ENCODE measurements around the gene ZCCHC14. TPM values are rescaled to one million over a fixed set of nuclear protein-coding genes. Genes with fewer than 3 reads are reported as not detected.

The ZCCHC14 gene
- polyA plus RNA-seq, 2 of the 4 experiments (the other 2 are of a cell fraction): 3.8 to 7.3 TPM

DNA sequence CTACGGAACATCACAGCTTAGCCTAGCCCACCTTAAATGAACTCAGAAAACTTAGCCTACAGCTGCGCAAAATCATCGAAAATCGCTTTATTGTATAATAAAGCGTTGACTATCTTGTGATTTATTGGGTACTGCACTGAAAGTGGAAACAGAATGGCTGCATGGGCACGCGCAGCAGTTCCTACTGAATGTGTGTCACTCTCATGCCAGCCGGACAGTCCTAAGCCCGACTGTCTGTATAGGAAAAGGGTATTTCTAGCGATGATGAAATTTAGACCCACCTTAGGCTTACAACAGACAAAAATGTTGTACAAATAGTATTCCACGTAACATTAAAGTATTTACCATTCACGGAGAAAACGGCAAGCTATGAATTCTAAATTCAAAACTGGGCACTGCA is 118.5 kb downstream of the ZCCHC14 start (continued):
- TF ChIP-seq MAZ (IDR thresholded peaks at IDR 0.05; ENCODE audit: borderline replicate concordance, low read depth, low read length) (no peak), TFCP2L1 (CRISPR knock-in tag; IDR thresholded peaks at IDR 0.05) (no peak), RARB (CRISPR knock-in tag; IDR thresholded peaks at IDR 0.05) (no peak), CHD4 (IDR thresholded peaks at IDR 0.05; ENCODE audit: borderline replicate concordance) (no peak), NFE2L2 (conservative IDR thresholded peaks at IDR 0.05; ENCODE audit: low read length) (no peak), MYC (IDR thresholded peaks at IDR 0.05; ENCODE audit: borderline replicate concordance, low read length) (no peak), JUNB (IDR thresholded peaks at IDR 0.05) (no peak), FOSL2 (IDR thresholded peaks at IDR 0.05) (no peak), FOSL2 (CRISPR knock-in tag; IDR thresholded peaks at IDR 0.05) (no peak), HOXB5 (CRISPR knock-in tag; IDR thresholded peaks at IDR 0.05) (no peak)

DNA sequence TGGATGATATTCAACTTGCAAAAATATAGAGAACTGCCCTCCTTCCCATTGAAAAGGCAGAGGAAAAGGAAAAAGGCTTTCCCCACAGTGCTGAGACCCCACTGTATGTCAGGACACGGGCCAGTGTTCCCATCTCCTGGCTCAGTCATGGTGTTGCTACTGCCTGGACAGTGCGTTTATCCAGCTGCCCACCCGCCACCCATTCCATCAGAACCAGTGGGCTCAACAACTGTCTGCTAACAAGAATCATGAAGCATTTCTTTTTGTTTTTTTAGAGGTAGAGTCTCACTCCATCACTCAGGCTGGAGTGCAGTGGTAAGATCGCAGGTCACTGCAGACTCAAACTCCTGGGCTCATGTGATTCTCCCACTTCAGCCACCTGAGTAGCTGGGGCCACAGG is 120.5 kb downstream of the ZCCHC14 start:
- Histone ChIP-seq H3K4me2 (no peak overlapping the region), H3K4me3 (no peak overlapping the region), H3K9me3 (no peaks in the 10 kb centered on the region), H3K4me1 (peaks cover 10% of the 10 kb centered on the region; the same call in 1 of the 3 replicates), H3K27ac (no peak overlapping the region)
- DNase-seq (ENCODE audit: low read depth in 1 of 2, low spot score in 1 of 2) (no peak), ATAC-seq (no peak), FAIRE-seq (no peak)
- TF ChIP-seq, protein P1, sequence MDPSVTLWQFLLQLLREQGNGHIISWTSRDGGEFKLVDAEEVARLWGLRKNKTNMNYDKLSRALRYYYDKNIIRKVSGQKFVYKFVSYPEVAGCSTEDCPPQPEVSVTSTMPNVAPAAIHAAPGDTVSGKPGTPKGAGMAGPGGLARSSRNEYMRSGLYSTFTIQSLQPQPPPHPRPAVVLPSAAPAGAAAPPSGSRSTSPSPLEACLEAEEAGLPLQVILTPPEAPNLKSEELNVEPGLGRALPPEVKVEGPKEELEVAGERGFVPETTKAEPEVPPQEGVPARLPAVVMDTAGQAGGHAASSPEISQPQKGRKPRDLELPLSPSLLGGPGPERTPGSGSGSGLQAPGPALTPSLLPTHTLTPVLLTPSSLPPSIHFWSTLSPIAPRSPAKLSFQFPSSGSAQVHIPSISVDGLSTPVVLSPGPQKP (IDR thresholded peaks at IDR 0.05; ENCODE audit: low read depth, low read length): no peak
- no peak for TF ChIP-seq EHF (CRISPR knock-in tag; IDR thresholded peaks at IDR 0.05)
- TF ChIP-seq NPAS2 (CRISPR knock-in tag; IDR thresholded peaks at IDR 0.05; ENCODE audit: borderline replicate concordance): no peak
- TF ChIP-seq ZFP36 (IDR thresholded peaks at IDR 0.05; ENCODE audit: borderline replicate concordance, partially characterized antibody): no peak
- TF ChIP-seq, protein P2, sequence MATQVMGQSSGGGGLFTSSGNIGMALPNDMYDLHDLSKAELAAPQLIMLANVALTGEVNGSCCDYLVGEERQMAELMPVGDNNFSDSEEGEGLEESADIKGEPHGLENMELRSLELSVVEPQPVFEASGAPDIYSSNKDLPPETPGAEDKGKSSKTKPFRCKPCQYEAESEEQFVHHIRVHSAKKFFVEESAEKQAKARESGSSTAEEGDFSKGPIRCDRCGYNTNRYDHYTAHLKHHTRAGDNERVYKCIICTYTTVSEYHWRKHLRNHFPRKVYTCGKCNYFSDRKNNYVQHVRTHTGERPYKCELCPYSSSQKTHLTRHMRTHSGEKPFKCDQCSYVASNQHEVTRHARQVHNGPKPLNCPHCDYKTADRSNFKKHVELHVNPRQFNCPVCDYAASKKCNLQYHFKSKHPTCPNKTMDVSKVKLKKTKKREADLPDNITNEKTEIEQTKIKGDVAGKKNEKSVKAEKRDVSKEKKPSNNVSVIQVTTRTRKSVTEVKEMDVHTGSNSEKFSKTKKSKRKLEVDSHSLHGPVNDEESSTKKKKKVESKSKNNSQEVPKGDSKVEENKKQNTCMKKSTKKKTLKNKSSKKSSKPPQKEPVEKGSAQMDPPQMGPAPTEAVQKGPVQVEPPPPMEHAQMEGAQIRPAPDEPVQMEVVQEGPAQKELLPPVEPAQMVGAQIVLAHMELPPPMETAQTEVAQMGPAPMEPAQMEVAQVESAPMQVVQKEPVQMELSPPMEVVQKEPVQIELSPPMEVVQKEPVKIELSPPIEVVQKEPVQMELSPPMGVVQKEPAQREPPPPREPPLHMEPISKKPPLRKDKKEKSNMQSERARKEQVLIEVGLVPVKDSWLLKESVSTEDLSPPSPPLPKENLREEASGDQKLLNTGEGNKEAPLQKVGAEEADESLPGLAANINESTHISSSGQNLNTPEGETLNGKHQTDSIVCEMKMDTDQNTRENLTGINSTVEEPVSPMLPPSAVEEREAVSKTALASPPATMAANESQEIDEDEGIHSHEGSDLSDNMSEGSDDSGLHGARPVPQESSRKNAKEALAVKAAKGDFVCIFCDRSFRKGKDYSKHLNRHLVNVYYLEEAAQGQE (IDR thresholded peaks at IDR 0.05): no peak
- no peak for TF ChIP-seq TP53 (CRISPR knock-in tag; IDR thresholded peaks at IDR 0.05)
- TF ChIP-seq HOXB5 (CRISPR knock-in tag; IDR thresholded peaks at IDR 0.05): no peak
- no peak for TF ChIP-seq FOSB (CRISPR knock-in tag; IDR thresholded peaks at IDR 0.05)
- POLR2A ChIA-PET: no interaction called here
- WGBS (ENCODE audit: missing lambda C conversion rate): 88% methylated on average over 4 of the region's 4 CpGs
- CTCF ChIA-PET: interaction anchor here (1.5 to 1.9 kb wide), 2 partner anchors 11 to 41 kb away, joined by 3 to 11 read pairs; partner anchors contain the start of gene FBXO31

DNA sequence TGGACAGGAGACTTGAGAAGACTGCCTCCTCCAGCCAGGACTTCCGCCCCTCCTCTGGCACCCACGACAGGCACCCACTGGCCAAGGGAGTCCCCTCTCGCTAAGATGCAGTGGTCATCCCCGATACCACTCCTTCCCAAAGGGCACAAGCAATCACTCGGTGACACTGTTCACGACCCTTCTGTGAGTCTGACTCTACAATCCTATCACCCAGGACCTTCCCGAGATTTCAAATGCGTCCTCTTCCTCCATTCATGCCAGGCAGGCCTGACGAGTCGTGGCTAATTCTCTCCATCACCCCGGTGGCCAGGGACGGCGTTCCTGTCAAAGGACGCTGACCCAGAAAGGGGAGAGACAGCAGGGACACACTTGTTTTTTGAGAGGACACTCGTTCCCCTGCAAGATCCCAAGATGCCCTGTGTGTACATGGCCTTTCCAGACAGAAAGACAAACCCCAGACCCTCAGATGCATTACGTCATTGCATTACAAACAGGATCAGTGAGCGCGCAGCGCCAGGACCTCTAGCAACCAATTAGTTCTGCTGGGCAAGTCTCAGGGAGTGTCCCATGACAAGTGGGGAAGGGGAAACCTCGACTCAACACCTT is 121.5 kb downstream of the ZCCHC14 start:
- ATAC-seq: no peak

More for the DNA sequence above, 121.5 kb downstream of the ZCCHC14 start:
- H3K4me2 ChIP-seq: no peak overlapping the region
- 89% methylated on average over 20 of the region's 20 CpGs for WGBS (ENCODE audit: missing lambda C conversion rate)
- DNase-seq (ENCODE audit: low read depth in 1 of 2, low spot score in 1 of 2) (no peak), FAIRE-seq (no peak)
- no peaks in the 10 kb centered on the region for H3K9me3 ChIP-seq
- no peak overlapping the region for H3K4me3 ChIP-seq
- no peak overlapping the region for H3K27ac ChIP-seq
- H3K4me1 ChIP-seq: peaks cover 10% of the 10 kb centered on the region; the same call in 1 of the 3 replicates
- TF ChIP-seq SREBF2 (IDR thresholded peaks at IDR 0.05): no peak
- TF ChIP-seq CHD4 (IDR thresholded peaks at IDR 0.05; ENCODE audit: borderline replicate concordance): no peak
- TF ChIP-seq, protein P1 (IDR thresholded peaks at IDR 0.05; ENCODE audit: low read depth, low read length): no peak
- TF ChIP-seq FOSB (CRISPR knock-in tag; IDR thresholded peaks at IDR 0.05): no peak
- TF ChIP-seq ZSCAN20 (CRISPR knock-in tag; IDR thresholded peaks at IDR 0.05): no peak
- TF ChIP-seq, protein P3, sequence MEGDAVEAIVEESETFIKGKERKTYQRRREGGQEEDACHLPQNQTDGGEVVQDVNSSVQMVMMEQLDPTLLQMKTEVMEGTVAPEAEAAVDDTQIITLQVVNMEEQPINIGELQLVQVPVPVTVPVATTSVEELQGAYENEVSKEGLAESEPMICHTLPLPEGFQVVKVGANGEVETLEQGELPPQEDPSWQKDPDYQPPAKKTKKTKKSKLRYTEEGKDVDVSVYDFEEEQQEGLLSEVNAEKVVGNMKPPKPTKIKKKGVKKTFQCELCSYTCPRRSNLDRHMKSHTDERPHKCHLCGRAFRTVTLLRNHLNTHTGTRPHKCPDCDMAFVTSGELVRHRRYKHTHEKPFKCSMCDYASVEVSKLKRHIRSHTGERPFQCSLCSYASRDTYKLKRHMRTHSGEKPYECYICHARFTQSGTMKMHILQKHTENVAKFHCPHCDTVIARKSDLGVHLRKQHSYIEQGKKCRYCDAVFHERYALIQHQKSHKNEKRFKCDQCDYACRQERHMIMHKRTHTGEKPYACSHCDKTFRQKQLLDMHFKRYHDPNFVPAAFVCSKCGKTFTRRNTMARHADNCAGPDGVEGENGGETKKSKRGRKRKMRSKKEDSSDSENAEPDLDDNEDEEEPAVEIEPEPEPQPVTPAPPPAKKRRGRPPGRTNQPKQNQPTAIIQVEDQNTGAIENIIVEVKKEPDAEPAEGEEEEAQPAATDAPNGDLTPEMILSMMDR (IDR thresholded peaks at IDR 0.05): no peak
- TF ChIP-seq PHF8 (IDR thresholded peaks at IDR 0.05; ENCODE audit: borderline replicate concordance, low read depth): no peak
- POLR2A ChIA-PET: no interaction called here
- CTCF ChIA-PET: interaction anchor here (1.5 kb wide), 1 partner anchor 40 kb away, joined by 3 read pairs; no protein-coding TSS in a partner anchor

All from A549 (cell line).